ENCODE results near the gene ERFE. TPM values are rescaled to one million over a fixed set of nuclear protein-coding genes. Genes with fewer than 3 reads are reported as not detected.
A peak's percentile ranks its signal among the peaks of the same experiment; 100 is the strongest.

ERFE gene
- total RNA-seq, 2 experiments from 2014 or later: 0.07 to 0.39 TPM

DNA sequence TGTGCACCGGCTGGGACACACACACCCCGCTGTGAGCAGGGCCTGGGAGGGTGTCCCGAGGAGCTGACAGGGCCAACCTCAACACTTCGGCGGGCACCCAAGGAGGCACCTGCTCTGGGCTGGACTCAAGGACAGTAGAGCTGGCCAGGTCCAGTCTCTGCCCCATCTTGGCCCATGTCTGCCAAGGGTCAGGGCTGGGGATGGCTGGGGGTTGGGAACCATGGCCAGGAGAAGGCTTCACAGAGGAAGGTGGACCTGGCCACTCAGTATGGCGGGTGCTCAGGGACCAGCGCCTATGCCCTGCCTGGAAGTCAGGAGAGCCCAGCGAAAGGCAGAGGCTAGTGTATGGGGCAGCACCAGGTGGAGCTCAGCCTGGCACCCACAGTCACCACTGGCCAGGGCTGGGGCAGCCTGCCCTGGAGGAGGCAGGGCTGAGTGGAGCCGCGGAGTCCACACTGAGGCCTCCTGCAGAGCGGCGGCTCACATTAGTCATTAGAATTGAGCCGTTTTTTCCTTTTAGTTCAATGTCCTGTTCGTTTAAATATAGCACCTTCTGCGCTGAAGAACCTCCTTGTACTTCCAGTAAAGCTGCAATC lies 4.2 kb downstream of the ERFE start:
- no peak for DNase-seq
- intact Hi-C loops (cut with DNase I, micrococcal nuclease): loop anchor here in 1 of 2 experiments (10.0 kb wide), 1 partner anchor 102 kb away; no protein-coding TSS in a partner anchor
- no peak overlapping the region for H3K4me3 Mint-ChIP-seq
- H3K27ac Mint-ChIP-seq: no peak overlapping the region
- ChIA-PET CTCF (no interaction called here), POLR2A (no interaction called here)
- H3K27me3 Mint-ChIP-seq: peaks cover 23% of the 10 kb centered on the region
- peaks cover 5% of the 10 kb centered on the region for H3K4me1 Mint-ChIP-seq
- H3K9me3 Mint-ChIP-seq (ENCODE audit: low read depth): no peaks in the 10 kb centered on the region
- H3K36me3 Mint-ChIP-seq (ENCODE audit: low read depth): no peaks in the 10 kb centered on the region
- no peak for ATAC-seq

DNA sequence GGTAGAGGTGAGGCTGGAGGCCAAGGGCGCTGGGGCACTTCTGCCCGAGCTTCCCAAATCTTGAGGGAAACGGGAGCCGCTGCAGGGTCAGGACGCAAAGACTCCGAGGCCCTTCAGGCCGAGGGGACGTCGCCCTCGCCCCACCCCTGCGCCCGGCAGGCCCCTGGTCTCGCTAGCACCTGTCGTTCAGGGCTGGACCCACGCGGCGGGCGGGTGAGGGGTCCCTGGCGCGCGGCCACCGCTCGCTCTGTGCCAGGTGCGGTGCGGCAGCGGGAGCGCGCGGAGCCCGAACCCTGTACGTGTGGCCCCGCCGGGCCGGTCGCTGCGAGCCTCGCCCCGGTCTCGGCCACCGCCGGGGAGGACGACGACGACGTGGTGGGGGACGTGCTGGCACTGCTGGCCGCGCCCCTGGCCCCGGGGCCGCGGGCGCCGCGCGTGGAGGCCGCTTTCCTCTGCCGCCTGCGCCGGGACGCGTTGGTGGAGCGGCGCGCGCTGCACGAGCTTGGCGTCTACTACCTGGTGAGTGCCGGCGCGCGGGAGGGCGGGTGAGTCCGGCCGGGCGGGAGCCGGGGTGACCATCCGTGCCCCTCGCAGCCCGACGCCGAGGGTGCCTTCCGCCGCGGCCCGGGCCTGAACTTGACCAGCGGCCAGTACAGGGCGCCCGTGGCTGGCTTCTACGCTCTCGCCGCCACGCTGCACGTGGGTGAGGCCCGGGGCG lies 4.9 kb downstream of the ERFE start:
- H3K4me3 Mint-ChIP-seq: no peak overlapping the region
- intact Hi-C loops (cut with DNase I, micrococcal nuclease): loop anchor here in 1 of 2 experiments (10.0 kb wide), 1 partner anchor 101 kb away; no protein-coding TSS in a partner anchor
- no peak for DNase-seq
- ATAC-seq: no peak
- POLR2A ChIA-PET: no interaction called here
- peaks cover 3% of the 10 kb centered on the region for H3K36me3 Mint-ChIP-seq (ENCODE audit: low read depth)
- CTCF ChIA-PET: no interaction called here
- no peak overlapping the region for H3K27ac Mint-ChIP-seq
- H3K27me3 Mint-ChIP-seq: peaks cover 23% of the 10 kb centered on the region
- no peaks in the 10 kb centered on the region for H3K9me3 Mint-ChIP-seq (ENCODE audit: low read depth)
- H3K4me1 Mint-ChIP-seq: peaks cover 5% of the 10 kb centered on the region

- H3K27ac Mint-ChIP-seq: no peak overlapping the region
- ATAC-seq: no peak
- H3K27me3 Mint-ChIP-seq: peaks cover 19% of the 10 kb centered on the region
- no peak overlapping the region for H3K4me3 Mint-ChIP-seq
- peaks cover 6% of the 10 kb centered on the region for H3K36me3 Mint-ChIP-seq (ENCODE audit: low read depth)
- ChIA-PET POLR2A (no interaction called here), CTCF (interaction anchor here (1.7 kb wide), 1 partner anchor 12 kb away, joined by 5 read pairs; no protein-coding TSS in a partner anchor)
- H3K4me1 Mint-ChIP-seq: peaks cover 4% of the 10 kb centered on the region
- no peaks in the 10 kb centered on the region for H3K9me3 Mint-ChIP-seq (ENCODE audit: low read depth)
- intact Hi-C loops (cut with DNase I, micrococcal nuclease): loop anchor here in 1 of 2 experiments (10.0 kb wide), 1 partner anchor 100 kb away; no protein-coding TSS in a partner anchor
- DNase-seq: no peak
Observed at GRCh38 chr2:238164906-238165287, 6.1 kb downstream of the ERFE start.

- H3K9me3 Mint-ChIP-seq (ENCODE audit: low read depth): no peaks in the 10 kb centered on the region
- no peak overlapping the region for H3K27ac Mint-ChIP-seq
- intact Hi-C loops (cut with DNase I, micrococcal nuclease): loop anchor here in 1 of 2 experiments (10.0 kb wide), 1 partner anchor 99 kb away; no protein-coding TSS in a partner anchor
- ChIA-PET POLR2A (no interaction called here), CTCF (interaction anchor here (1.7 kb wide), 1 partner anchor 11 kb away, joined by 5 read pairs; no protein-coding TSS in a partner anchor)
- ATAC-seq (no peak), DNase-seq (no peak)
- H3K4me1 Mint-ChIP-seq: peaks cover 5% of the 10 kb centered on the region
- peaks cover 10% of the 10 kb centered on the region for H3K36me3 Mint-ChIP-seq (ENCODE audit: low read depth)
- peaks cover 18% of the 10 kb centered on the region for H3K27me3 Mint-ChIP-seq
- no peak overlapping the region for H3K4me3 Mint-ChIP-seq
Observed at GRCh38 chr2:238165288-238165921, 6.6 kb downstream of the ERFE start.

- Mint-ChIP-seq H3K9me3 (ENCODE audit: low read depth) (no peaks in the 10 kb centered on the region), H3K27me3 (peaks cover 12% of the 10 kb centered on the region), H3K36me3 (ENCODE audit: low read depth) (peaks cover 16% of the 10 kb centered on the region), H3K4me3 (no peak overlapping the region), H3K27ac (no peak overlapping the region), H3K4me1 (peaks cover 5% of the 10 kb centered on the region)
- POLR2A ChIA-PET: no interaction called here
- CTCF ChIA-PET: no interaction called here
- intact Hi-C loops (cut with DNase I, micrococcal nuclease): loop anchor here in 1 of 2 experiments (10.0 kb wide), 1 partner anchor 98 kb away; no protein-coding TSS in a partner anchor
- DNase-seq (no peak), ATAC-seq (no peak)
Observed at GRCh38 chr2:238166391-238167343, 7.9 kb downstream of the ERFE start.

- peaks cover 5% of the 10 kb centered on the region for H3K4me1 Mint-ChIP-seq
- H3K9me3 Mint-ChIP-seq (ENCODE audit: low read depth): no peaks in the 10 kb centered on the region
- DNase-seq (no peak), ATAC-seq (no peak)
- no peak overlapping the region for H3K27ac Mint-ChIP-seq
- peaks cover 12% of the 10 kb centered on the region for H3K27me3 Mint-ChIP-seq
- H3K4me3 Mint-ChIP-seq: no peak overlapping the region
- intact Hi-C loops (cut with DNase I, micrococcal nuclease): loop anchor here in 1 of 2 experiments (10.0 kb wide), 1 partner anchor 97 kb away; no protein-coding TSS in a partner anchor
- ChIA-PET POLR2A (no interaction called here), CTCF (no interaction called here)
- H3K36me3 Mint-ChIP-seq (ENCODE audit: low read depth): peaks cover 22% of the 10 kb centered on the region
Observed at GRCh38 chr2:238167344-238167715, 8.6 kb downstream of the ERFE start.

GRCh38 chr2:238167761-238168160 lies 9.0 kb downstream of the ERFE start:
- ChIA-PET POLR2A (no interaction called here), CTCF (no interaction called here)
- no peaks in the 10 kb centered on the region for H3K9me3 Mint-ChIP-seq (ENCODE audit: low read depth)
- H3K27me3 Mint-ChIP-seq: peaks cover 12% of the 10 kb centered on the region
- ATAC-seq (no peak), DNase-seq (no peak)
- no peak overlapping the region for H3K27ac Mint-ChIP-seq
- peaks cover 26% of the 10 kb centered on the region for H3K36me3 Mint-ChIP-seq (ENCODE audit: low read depth)
- peaks cover 5% of the 10 kb centered on the region for H3K4me1 Mint-ChIP-seq
- no peak overlapping the region for H3K4me3 Mint-ChIP-seq
- intact Hi-C loops (cut with DNase I, micrococcal nuclease): loop anchor here in 1 of 2 experiments (10.0 kb wide), 1 partner anchor 97 kb away; no protein-coding TSS in a partner anchor

GRCh38 chr2:238168196-238169047 lies 9.7 kb downstream of the ERFE start:
- intact Hi-C loops (cut with DNase I, micrococcal nuclease): loop anchor here in 1 of 2 experiments (10.0 kb wide), 1 partner anchor 96 kb away; no protein-coding TSS in a partner anchor
- H3K27ac Mint-ChIP-seq: no peak overlapping the region
- peaks cover 10% of the 10 kb centered on the region for H3K27me3 Mint-ChIP-seq
- ATAC-seq (no peak), DNase-seq (no peak)
- POLR2A ChIA-PET: no interaction called here
- CTCF ChIA-PET: no interaction called here
- peaks cover 5% of the 10 kb centered on the region for H3K4me1 Mint-ChIP-seq
- H3K36me3 Mint-ChIP-seq (ENCODE audit: low read depth): peaks cover 33% of the 10 kb centered on the region
- H3K4me3 Mint-ChIP-seq: no peak overlapping the region
- no peaks in the 10 kb centered on the region for H3K9me3 Mint-ChIP-seq (ENCODE audit: low read depth)

- ChIA-PET POLR2A (no interaction called here), CTCF (no interaction called here)
- H3K27ac Mint-ChIP-seq: no peak overlapping the region
- peaks cover 5% of the 10 kb centered on the region for H3K4me1 Mint-ChIP-seq
- intact Hi-C loops (cut with DNase I, micrococcal nuclease): loop anchor here in 1 of 2 experiments (10.0 kb wide), 1 partner anchor 96 kb away; no protein-coding TSS in a partner anchor
- DNase-seq (no peak), ATAC-seq (no peak)
- no peaks in the 10 kb centered on the region for H3K9me3 Mint-ChIP-seq (ENCODE audit: low read depth)
- H3K36me3 Mint-ChIP-seq (ENCODE audit: low read depth): peaks cover 38% of the 10 kb centered on the region
- H3K4me3 Mint-ChIP-seq: no peak overlapping the region
- peaks cover 10% of the 10 kb centered on the region for H3K27me3 Mint-ChIP-seq
Observed at GRCh38 chr2:238169048-238169707, 10.4 kb downstream of the ERFE start.

DNA sequence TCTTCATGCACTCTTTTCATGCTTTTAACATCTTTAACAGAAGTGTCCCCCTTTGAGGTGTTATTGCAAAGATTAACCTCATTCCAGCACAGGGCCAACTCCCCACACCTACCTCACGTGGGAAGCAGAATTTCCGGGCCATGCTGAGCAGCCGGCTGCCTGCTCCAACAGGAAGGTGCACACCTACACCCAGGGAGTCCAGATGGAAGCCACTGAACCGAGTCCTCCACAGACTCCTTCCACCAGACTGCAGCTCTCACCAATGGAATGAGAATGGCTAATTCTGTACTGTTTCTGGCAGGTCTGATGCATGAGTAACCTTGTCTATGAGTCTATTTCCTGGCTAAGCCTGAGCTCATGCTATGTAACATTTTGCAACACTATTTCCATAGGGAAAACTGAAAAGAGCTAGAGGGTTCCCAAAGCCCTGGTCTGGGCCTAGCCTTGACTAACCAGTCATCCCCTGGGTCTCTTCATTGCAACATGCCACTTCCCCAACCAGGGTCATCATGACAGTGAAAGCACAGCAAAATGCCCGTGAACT lies 11.0 kb downstream of the ERFE start:
- intact Hi-C loops (cut with DNase I, micrococcal nuclease): loop anchor here in 1 of 2 experiments (10.0 kb wide), 1 partner anchor 95 kb away; no protein-coding TSS in a partner anchor
- ChIA-PET CTCF (no interaction called here), POLR2A (interaction anchor here (0.6 kb wide), 1 partner anchor 27 kb away, joined by 4 read pairs; no protein-coding TSS in a partner anchor)
- DNase-seq: no peak
- H3K27ac Mint-ChIP-seq: peak overlapping the region; percentile 40
- peak; percentile 25 for ATAC-seq
- H3K9me3 Mint-ChIP-seq (ENCODE audit: low read depth): no peaks in the 10 kb centered on the region
- peaks cover 38% of the 10 kb centered on the region for H3K36me3 Mint-ChIP-seq (ENCODE audit: low read depth)
- H3K27me3 Mint-ChIP-seq: peaks cover 6% of the 10 kb centered on the region
- peaks cover 5% of the 10 kb centered on the region for H3K4me1 Mint-ChIP-seq
- no peak overlapping the region for H3K4me3 Mint-ChIP-seq

All from activated CD4-positive, alpha-beta T cell treated with anti-CD3 and anti-CD28 coated beads for 36 hours (primary cell).